Activated naive CD4-positive, alpha-beta T cell treated with Interleukin-2 at 50 U/mL for 16 hours (primary cell): ENCODE results near the gene SLC22A12.
"Not testable (repeated sequence)": the region's sequence is repeated elsewhere in the genome, so short reads cannot be mapped to it uniquely, and the experiment has no call there.

Experiments used
- DNase-seq: peaks from one replicate; pipeline ENCODE4 v3.0.0-alpha.2; 2020

The SLC22A12 gene

GRCh38 chr11:64591257-64592233, 525 bp downstream of the SLC22A12 start:
- DNase-seq, result no peak

- DNase-seq, result no peak
Observed at GRCh38 chr11:64592234-64592615, 1.2 kb downstream of the SLC22A12 start.

- DNase-seq, result no peak
Observed at GRCh38 chr11:64592656-64593055, 1.6 kb downstream of the SLC22A12 start.

- no peak for DNase-seq
Observed at GRCh38 chr11:64593156-64594105, 2.4 kb downstream of the SLC22A12 start.

GRCh38 chr11:64594159-64594939, 3.3 kb downstream of the SLC22A12 start:
- no peak for DNase-seq

GRCh38 chr11:64595922-64596321, 4.9 kb downstream of the SLC22A12 start:
- DNase-seq, result not testable (repeated sequence)

- no peak for DNase-seq
Observed at GRCh38 chr11:64597671-64598101, 6.7 kb downstream of the SLC22A12 start.

GRCh38 chr11:64598106-64598796, 7.2 kb downstream of the SLC22A12 start:
- no peak for DNase-seq

- no peak for DNase-seq
Observed at GRCh38 chr11:64598797-64599697, 8.0 kb downstream of the SLC22A12 start.

GRCh38 chr11:64599698-64600211, 8.7 kb downstream of the SLC22A12 start:
- no peak for DNase-seq

GRCh38 chr11:64600281-64600992, 9.4 kb downstream of the SLC22A12 start:
- no peak for DNase-seq

- DNase-seq, result no peak
Observed at GRCh38 chr11:64601605-64602465, 10.8 kb downstream of the SLC22A12 start.

GRCh38 chr11:64602466-64603070, 11.5 kb downstream of the SLC22A12 start:
- DNase-seq, result no peak

- no peak for DNase-seq
Observed at GRCh38 chr11:64603411-64604110, 12.5 kb downstream of the SLC22A12 start.

- no peak for DNase-seq
Observed at GRCh38 chr11:64604458-64605243, 13.6 kb downstream of the SLC22A12 start.

- DNase-seq, result no peak
Observed at GRCh38 chr11:64605244-64605560, 14.2 kb downstream of the SLC22A12 start.
